Karpas-422 (cell line): ENCODE data around the gene GABBR2. TPM values are rescaled to one million over a fixed set of nuclear protein-coding genes. Genes with fewer than 3 reads are reported as not detected.
A peak's percentile ranks its signal among the peaks of the same experiment; 100 is the strongest.
"Not testable (repeated sequence)": the region's sequence is repeated elsewhere in the genome, so short reads cannot be mapped to it uniquely, and the experiment has no call there.

Source experiments
- DNase-seq: peaks from one replicate; pipeline ENCODE4 v3.0.0-alpha.2; 2015
- H2AFZ ChIP-seq: fragments of 200-600 bp; sonication (generic); 2 replicates; pipeline ENCODE4 v1.6.1; 2014; ENCODE audit warnings: antibody characterized with exemption, low read length, mixed read lengths
- H3K27ac ChIP-seq: fragments of 200-600 bp; sonication (generic); 2 replicates; pipeline ENCODE4 v1.5.1; 2014; ENCODE audit warnings: mild to moderate bottlenecking, low read length, moderate library complexity
- H3K27me3 ChIP-seq: fragments of 200-600 bp; sonication (generic); 2 replicates; pipeline ENCODE4 v1.6.1; 2014; ENCODE audit warnings: low read length, mixed read lengths
- H3K36me3 ChIP-seq: fragments of 200-600 bp; sonication (generic); 2 replicates; pipeline ENCODE4 v1.6.1; 2014; ENCODE audit warnings: low read length, mixed read lengths; ENCODE audit not compliant: insufficient read depth
- H3K4me1 ChIP-seq: fragments of 200-600 bp; sonication (generic); 2 replicates; pipeline ENCODE4 v1.6.1; 2014; ENCODE audit warnings: mild to moderate bottlenecking, low read length, mixed read lengths
- H3K4me2 ChIP-seq: fragments of 200-600 bp; sonication (generic); 2 replicates; pipeline ENCODE4 v1.6.1; 2014; ENCODE audit warnings: low read length, low read depth, mild to moderate bottlenecking; ENCODE audit not compliant: poor library complexity, severe bottlenecking
- H3K4me3 ChIP-seq: fragments of 200-600 bp; sonication (generic); 2 replicates; pipeline ENCODE4 v1.5.1; 2014; ENCODE audit warnings: mild to moderate bottlenecking, antibody characterized with exemption, low read length, mixed read lengths
- H3K79me2 ChIP-seq: fragments of 200-600 bp; sonication (generic); 2 replicates; pipeline ENCODE4 v1.6.1; 2014; ENCODE audit warnings: mild to moderate bottlenecking, low read length, mixed read lengths
- H3K9ac ChIP-seq: fragments of 200-600 bp; sonication (generic); 2 replicates; pipeline ENCODE4 v1.6.0; 2014; ENCODE audit warnings: low read length
- H3K9me2 ChIP-seq: fragments of 200-600 bp; sonication (generic), shearing (Covaris generic); replicated peaks from 2 replicates; pipeline ENCODE4 v1.6.0; 2014; ENCODE audit warnings: mild to moderate bottlenecking, low read length, moderate library complexity; ENCODE audit not compliant: insufficient read depth
- H3K9me3 ChIP-seq: fragments of 300-700, 200-600 bp; sonication (generic); 2 replicates; pipeline ENCODE4 v1.6.1; 2014; ENCODE audit warnings: low read length, mixed read lengths
- H4K20me1 ChIP-seq: fragments of 200-600 bp; sonication (generic); 2 replicates; pipeline ENCODE4 v1.6.1; 2014; ENCODE audit warnings: mild to moderate bottlenecking, antibody characterized with exemption, low read length, low read depth; ENCODE audit not compliant: insufficient read depth
- total RNA-seq: library from RNA; depleted of rRNA; stranded (reverse); fragments of >200 nt; shearing (Covaris generic); gene quantifications from 2 replicates; pipeline ENCODE4 v1.2.3, GENCODE V29; 2014; ENCODE audit warnings: low replicate concordance

GABBR2 gene
- total RNA-seq, 1 experiment from 2014 or later, result 0.30 TPM

DNA sequence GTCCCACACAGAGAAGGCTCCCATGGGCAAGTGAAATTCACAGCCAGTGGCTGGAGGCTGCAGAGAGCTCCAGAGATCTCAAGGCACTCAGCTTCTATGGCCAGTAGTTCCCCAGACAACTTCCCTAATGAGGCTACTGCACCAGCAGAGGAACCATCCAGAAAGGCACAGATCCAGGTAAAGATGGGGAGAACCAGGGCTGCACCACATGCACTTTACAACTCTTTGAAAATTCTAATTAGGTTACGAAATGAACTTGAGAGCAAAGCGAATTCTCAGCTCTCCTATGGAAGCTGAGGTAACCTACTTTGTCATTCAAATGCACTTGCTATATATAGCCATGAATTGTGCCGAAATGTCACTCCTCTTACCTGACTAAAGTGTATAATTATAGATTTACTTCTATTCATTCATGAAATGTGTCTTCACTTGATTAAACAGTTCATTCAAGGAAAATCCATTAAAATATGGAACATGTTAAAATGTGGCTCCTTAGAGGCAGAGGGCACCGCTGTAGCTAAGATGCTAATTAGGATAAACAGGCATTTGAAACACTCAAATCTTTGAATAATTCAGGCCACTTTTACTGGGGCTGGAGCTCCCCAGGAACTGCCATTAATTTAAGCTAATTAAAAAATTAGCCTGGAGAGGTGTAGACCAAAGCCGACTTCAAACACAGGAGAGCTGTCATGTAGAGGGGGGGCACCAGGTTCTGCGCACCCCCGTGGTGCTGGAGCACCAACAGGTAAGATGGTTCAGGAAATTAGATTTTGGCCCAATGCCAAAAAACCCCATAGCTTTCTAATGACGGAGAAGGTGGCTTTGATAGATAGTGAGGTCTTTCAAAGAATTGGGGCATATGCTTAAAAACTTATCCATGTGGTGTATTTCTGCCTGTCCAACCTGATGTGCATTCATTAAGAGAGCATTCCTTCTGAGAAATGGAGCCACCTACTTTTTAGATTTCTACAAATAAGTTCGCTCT lies 204.1 kb downstream of the GABBR2 start:
- Histone ChIP-seq H3K4me3 (peak overlapping the region; percentile 10; the same call in 1 of the 2 replicates), H2AFZ (peak overlapping the region; percentile 7; the same call in 1 of the 2 replicates), H3K27me3 (no peaks in the 10 kb centered on the region), H3K9me2 (no peaks in the 10 kb centered on the region), H3K27ac (no peak overlapping the region), H3K9ac (no peak overlapping the region), H3K9me3 (no peaks in the 10 kb centered on the region), H3K4me1 (peaks cover 17% of the 10 kb centered on the region), H3K36me3 (no peaks in the 10 kb centered on the region), H3K4me2 (peak overlapping the region; percentile 60), H3K79me2 (no peaks in the 10 kb centered on the region), H4K20me1 (no peaks in the 10 kb centered on the region)
- peak; percentile 58 for DNase-seq

GRCh38 chr9:98503867-98504266 lies 204.9 kb downstream of the GABBR2 start:
- Histone ChIP-seq H3K4me2 (peak overlapping the region; percentile 60), H2AFZ (peak overlapping the region; percentile 7; the same call in 1 of the 2 replicates), H3K27me3 (no peaks in the 10 kb centered on the region), H3K27ac (no peak overlapping the region), H3K36me3 (no peaks in the 10 kb centered on the region), H3K4me3 (peak overlapping the region; percentile 10; the same call in 1 of the 2 replicates), H3K4me1 (peaks cover 17% of the 10 kb centered on the region), H3K79me2 (no peaks in the 10 kb centered on the region), H3K9ac (no peak overlapping the region), H4K20me1 (no peaks in the 10 kb centered on the region), H3K9me2 (no peaks in the 10 kb centered on the region), H3K9me3 (no peaks in the 10 kb centered on the region)
- no peak for DNase-seq

- Histone ChIP-seq H3K4me3 (no peak overlapping the region), H3K27me3 (no peaks in the 10 kb centered on the region), H3K4me1 (peaks cover 17% of the 10 kb centered on the region), H3K36me3 (no peaks in the 10 kb centered on the region), H3K4me2 (no peak overlapping the region), H3K9me3 (no peaks in the 10 kb centered on the region), H3K9ac (no peak overlapping the region), H4K20me1 (no peaks in the 10 kb centered on the region), H3K79me2 (no peaks in the 10 kb centered on the region), H2AFZ (no peak overlapping the region), H3K27ac (no peak overlapping the region), H3K9me2 (no peaks in the 10 kb centered on the region)
- DNase-seq, result no peak
Observed at GRCh38 chr9:98502976-98503325, 205.8 kb downstream of the GABBR2 start.

- H4K20me1 ChIP-seq, result no peaks in the 10 kb centered on the region
- peaks cover 17% of the 10 kb centered on the region for H3K4me1 ChIP-seq
- H3K79me2 ChIP-seq, result no peaks in the 10 kb centered on the region
- no peaks in the 10 kb centered on the region for H3K9me3 ChIP-seq
- no peaks in the 10 kb centered on the region for H3K36me3 ChIP-seq
- H3K27ac ChIP-seq, result no peak overlapping the region
- no peak overlapping the region for H2AFZ ChIP-seq
- H3K4me3 ChIP-seq, result no peak overlapping the region
- no peaks in the 10 kb centered on the region for H3K9me2 ChIP-seq
- no peaks in the 10 kb centered on the region for H3K27me3 ChIP-seq
- DNase-seq, result no peak
- H3K9ac ChIP-seq, result no peak overlapping the region
- H3K4me2 ChIP-seq, result no peak overlapping the region
Observed at GRCh38 chr9:98502311-98502975, 206.3 kb downstream of the GABBR2 start.

- no peak overlapping the region for H3K4me3 ChIP-seq
- H3K79me2 ChIP-seq, result no peaks in the 10 kb centered on the region
- no peaks in the 10 kb centered on the region for H3K9me3 ChIP-seq
- H3K27me3 ChIP-seq, result no peaks in the 10 kb centered on the region
- H3K27ac ChIP-seq, result no peak overlapping the region
- no peak for DNase-seq
- no peaks in the 10 kb centered on the region for H4K20me1 ChIP-seq
- H3K9ac ChIP-seq, result no peak overlapping the region
- H3K36me3 ChIP-seq, result no peaks in the 10 kb centered on the region
- no peak overlapping the region for H2AFZ ChIP-seq
- H3K4me1 ChIP-seq, result peaks cover 17% of the 10 kb centered on the region
- H3K9me2 ChIP-seq, result no peaks in the 10 kb centered on the region
- H3K4me2 ChIP-seq, result no peak overlapping the region
Observed at GRCh38 chr9:98501819-98502218, 206.9 kb downstream of the GABBR2 start.

GRCh38 chr9:98501259-98501658 lies 207.5 kb downstream of the GABBR2 start:
- not testable (repeated sequence) for H4K20me1 ChIP-seq, H3K27me3 ChIP-seq, H3K4me3 ChIP-seq, DNase-seq, H3K9ac ChIP-seq, H3K9me2 ChIP-seq, H3K4me2 ChIP-seq, H3K36me3 ChIP-seq, H3K27ac ChIP-seq, H2AFZ ChIP-seq, H3K79me2 ChIP-seq, H3K9me3 ChIP-seq
- H3K4me1 ChIP-seq, result peaks cover 17% of the 10 kb centered on the region

DNA sequence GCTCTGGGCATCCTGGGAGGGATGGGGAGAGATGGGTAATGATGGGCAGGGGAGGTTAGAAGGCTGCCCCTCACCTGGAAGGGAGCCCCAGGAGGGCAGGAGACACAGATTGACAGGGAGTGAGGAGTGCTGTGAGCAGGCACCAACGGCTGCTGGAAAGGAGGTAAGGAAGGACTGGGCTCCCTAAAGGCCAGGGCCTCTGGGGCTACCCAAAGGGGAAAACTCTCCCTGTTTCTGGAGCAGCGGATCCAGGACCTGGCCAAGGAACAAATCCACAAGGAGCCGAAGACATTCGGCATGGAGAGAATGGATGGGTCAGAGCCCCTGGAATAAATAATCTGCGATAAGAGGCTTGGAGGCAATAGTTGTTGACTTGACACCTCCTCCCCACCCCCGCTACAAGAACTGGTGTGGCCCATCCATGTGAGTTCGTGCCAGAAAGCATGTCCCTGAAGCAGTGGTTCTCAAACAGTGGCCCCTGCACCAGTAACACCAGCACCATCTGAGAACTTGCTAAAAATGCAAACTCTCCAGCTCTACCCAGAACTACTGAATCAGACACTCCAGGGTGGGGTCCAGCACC lies 208.3 kb downstream of the GABBR2 start:
- no peaks in the 10 kb centered on the region for H4K20me1 ChIP-seq
- no peaks in the 10 kb centered on the region for H3K36me3 ChIP-seq
- H3K27ac ChIP-seq, result no peak overlapping the region
- no peaks in the 10 kb centered on the region for H3K9me2 ChIP-seq
- no peaks in the 10 kb centered on the region for H3K9me3 ChIP-seq
- no peak overlapping the region for H2AFZ ChIP-seq
- no peak overlapping the region for H3K4me2 ChIP-seq
- DNase-seq, result no peak
- no peak overlapping the region for H3K4me3 ChIP-seq
- no peaks in the 10 kb centered on the region for H3K79me2 ChIP-seq
- no peak overlapping the region for H3K9ac ChIP-seq
- peaks cover 17% of the 10 kb centered on the region for H3K4me1 ChIP-seq
- H3K27me3 ChIP-seq, result no peaks in the 10 kb centered on the region

DNA sequence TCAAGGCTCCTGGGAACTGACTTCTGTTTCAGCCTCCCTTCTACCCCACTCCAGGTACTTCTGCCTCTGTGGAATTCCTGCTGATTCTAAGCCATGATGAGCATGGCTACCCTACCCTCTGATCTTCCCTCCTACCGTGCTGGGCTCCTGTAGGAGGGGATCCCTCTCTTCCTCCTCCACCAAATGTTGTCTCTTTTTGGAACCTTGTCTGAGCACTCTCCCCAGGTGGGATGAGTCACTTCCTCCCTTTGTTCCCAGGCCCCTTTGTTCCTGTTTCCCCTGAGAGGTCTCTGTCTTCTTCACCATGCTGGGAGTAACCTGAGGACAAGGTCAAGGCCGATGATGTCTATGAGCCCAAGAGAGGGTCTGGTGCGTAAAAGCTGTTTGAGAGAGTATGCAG lies 213.2 kb downstream of the GABBR2 start:
- Histone ChIP-seq H3K79me2 (no peaks in the 10 kb centered on the region), H2AFZ (no peak overlapping the region), H3K9ac (no peak overlapping the region), H3K9me2 (no peaks in the 10 kb centered on the region), H3K36me3 (no peaks in the 10 kb centered on the region), H3K9me3 (no peaks in the 10 kb centered on the region), H3K27me3 (no peaks in the 10 kb centered on the region), H3K27ac (no peak overlapping the region), H3K4me2 (no peak overlapping the region), H3K4me1 (no peaks in the 10 kb centered on the region), H4K20me1 (no peaks in the 10 kb centered on the region), H3K4me3 (no peak overlapping the region)
- DNase-seq, result no peak
